WTC11 (cell line): ENCODE data around the gene CBY3. TPM values are rescaled to one million over a fixed set of nuclear protein-coding genes. Genes with fewer than 3 reads are reported as not detected.
"Not testable (repeated sequence)": the region's sequence is repeated elsewhere in the genome, so short reads cannot be mapped to it uniquely, and the experiment has no call there.

Source experiments
- ATAC-seq: fragments of 200-7000 bp; cut with Tn5 transposase; 2 replicates; pipeline ENCODE4 v1.10.0; 2021; ENCODE audit warnings: mild to moderate bottlenecking, moderate library complexity
- CTCF ChIA-PET: fragments of 300-600 bp; sonication (Branson Sonifier 250); formaldehyde crosslinking; loops from one replicate; lab custom pipeline; 2021; ENCODE audit warnings: antibody characterized with exemption; lab: Charles Lee
- POLR2A ChIA-PET: fragments of 350-600 bp; sonication (Branson Sonifier 250); formaldehyde crosslinking; loops from one replicate; lab custom pipeline; 2021; ENCODE audit warnings: antibody characterized with exemption; lab: Charles Lee
- DNase-seq: peaks from one replicate; pipeline ENCODE4 v3.0.0; 2021; ENCODE audit warnings: low spot score
- H3K27ac Mint-ChIP-seq: 2 replicates; pipeline ENCODE4 v1.8.0; 2021; ENCODE audit warnings: mixed read lengths
- H3K27me3 Mint-ChIP-seq: 2 replicates; pipeline ENCODE4 v1.8.0; 2021; ENCODE audit warnings: low read depth, mild to moderate bottlenecking, moderate library complexity, mixed read lengths
- H3K36me3 Mint-ChIP-seq: 2 replicates; pipeline ENCODE4 v1.8.0; 2021; ENCODE audit warnings: mixed read lengths
- H3K4me1 Mint-ChIP-seq: 2 replicates; pipeline ENCODE4 v1.8.0; 2022; ENCODE audit warnings: mixed read lengths
- H3K4me3 Mint-ChIP-seq: 2 replicates; pipeline ENCODE4 v1.8.0; 2021; ENCODE audit warnings: mild to moderate bottlenecking, moderate library complexity, mixed read lengths
- H3K9me3 Mint-ChIP-seq: 2 replicates; pipeline ENCODE4 v1.8.0; 2021; ENCODE audit warnings: mixed read lengths
- HMGA2 ChIP-seq: fragments of 250-450 bp; sonication (Bioruptor Pico); IDR thresholded peaks from 2 replicates; pipeline ENCODE4 v1.4.0; 2021; ENCODE audit warnings: mild to moderate bottlenecking, moderate library complexity
- total RNA-seq: library from RNA; stranded (reverse); gene quantifications from 3 replicates; pipeline ENCODE4 v1.2.3, GENCODE V29; 2021

CBY3 gene
- total RNA-seq, 1 experiment from 2014 or later, result 0.37 TPM

DNA sequence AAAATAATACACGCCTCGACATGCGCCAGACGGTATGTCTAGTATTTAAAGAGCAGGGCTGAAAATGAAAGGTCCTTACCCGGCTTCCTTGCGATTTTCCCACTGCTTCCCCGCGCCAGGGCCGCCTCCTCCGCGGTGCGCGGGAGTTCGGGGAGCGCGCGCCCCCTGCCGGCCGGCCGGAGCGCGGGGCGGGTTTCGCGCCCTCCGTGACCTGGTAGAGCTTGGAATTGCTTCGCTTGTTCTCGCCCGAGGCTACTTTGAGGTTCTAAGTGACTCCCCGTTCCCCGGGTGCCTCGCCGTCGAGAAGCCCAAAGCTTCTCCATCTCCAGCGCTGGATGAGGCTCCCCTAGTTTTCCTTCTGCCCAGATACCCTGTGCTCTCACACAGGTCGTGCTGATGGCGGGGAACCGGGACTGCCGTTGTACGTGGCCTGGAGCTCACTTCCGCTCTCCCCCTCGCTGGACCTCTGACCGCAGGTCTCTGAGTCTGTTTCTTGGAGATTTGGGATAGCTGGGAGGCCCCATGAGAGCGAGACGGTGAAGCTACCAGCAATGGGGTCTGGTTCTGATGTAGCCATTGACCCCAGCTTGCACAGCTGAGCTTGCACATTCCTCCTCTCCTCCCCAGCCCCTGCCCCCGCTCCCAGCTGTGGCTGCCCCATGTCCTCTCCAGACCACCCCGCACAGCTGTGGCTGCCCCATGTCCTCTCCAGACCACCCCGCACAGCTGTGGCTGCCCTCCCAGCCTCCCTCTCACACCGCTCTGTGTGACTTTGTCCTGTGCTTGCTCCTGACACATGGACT, 46.3 kb downstream of the CBY3 start:
- H3K4me1 Mint-ChIP-seq, POLR2A ChIA-PET, H3K27ac Mint-ChIP-seq, H3K9me3 Mint-ChIP-seq, H3K36me3 Mint-ChIP-seq, H3K27me3 Mint-ChIP-seq, CTCF ChIA-PET, DNase-seq, H3K4me3 Mint-ChIP-seq: not testable (repeated sequence)
- ATAC-seq, result peak; percentile 88

DNA sequence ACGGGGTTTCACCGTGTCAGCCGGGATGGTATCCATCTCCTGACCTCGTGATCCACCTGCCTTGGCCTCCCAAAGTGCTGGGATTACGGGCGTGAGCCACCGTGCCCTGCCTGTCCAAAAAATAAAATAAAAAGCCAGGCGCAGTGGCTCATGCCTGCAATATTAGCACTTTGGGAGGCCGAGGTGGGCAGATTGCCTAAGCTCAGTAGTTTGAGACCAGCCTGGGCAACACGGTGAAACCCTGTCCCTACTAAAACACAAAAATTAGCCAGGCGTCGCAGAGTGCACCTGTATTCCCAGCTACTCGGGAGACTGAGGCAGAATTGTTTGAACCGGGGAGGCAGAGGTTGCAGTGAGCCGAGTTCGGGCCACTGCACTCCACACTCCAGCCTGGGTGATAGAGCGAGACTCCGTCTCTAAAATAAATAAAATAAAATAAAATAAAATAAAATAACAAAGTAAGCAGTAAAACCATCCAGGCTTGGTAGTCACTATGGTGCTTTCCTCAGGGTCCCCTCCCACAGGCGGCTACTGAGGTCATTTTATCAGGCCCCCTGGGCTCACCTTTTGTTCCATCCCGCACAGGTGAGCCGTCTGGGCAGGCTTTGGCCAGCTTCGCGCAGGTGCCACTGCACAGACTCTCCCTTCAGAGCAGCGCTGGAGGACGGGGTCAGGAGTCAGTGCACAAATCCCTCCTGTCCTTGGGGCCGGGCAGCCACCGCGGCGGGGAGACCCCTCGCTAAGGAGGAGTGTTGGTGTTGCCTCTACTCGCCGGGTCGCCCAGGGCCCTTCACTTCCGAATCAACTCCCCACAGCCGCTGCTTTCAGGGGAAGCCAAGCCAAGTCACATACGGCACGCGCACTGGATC, 47.1 kb downstream of the CBY3 start:
- H3K4me1 Mint-ChIP-seq, H3K27ac Mint-ChIP-seq, H3K9me3 Mint-ChIP-seq, DNase-seq, H3K36me3 Mint-ChIP-seq, H3K27me3 Mint-ChIP-seq: not testable (repeated sequence)
- CTCF ChIA-PET, result interaction anchor here (0.7 to 1.0 kb wide), 4 partner anchors 14 to 99 kb away, joined by 3 to 4 read pairs (median 4); partner anchors contain the start of gene MAML1
- peak; percentile 64; the same call in 1 of the 2 replicates for TF ChIP-seq HMGA2 (CRISPR knock-in tag)
- ATAC-seq, result peak; percentile 58
- peak overlapping the region; percentile 51 for H3K4me3 Mint-ChIP-seq
- POLR2A ChIA-PET, result interaction anchor here (2.6 kb wide), 1 partner anchor 10 kb away, joined by 10 read pairs; the partner anchor contains the start of gene HNRNPH1

Other genes with a start within 250 kb of the CBY3 start
- gene RUFY1, start 130.5 kb downstream of the CBY3 start, total RNA-seq, result 32.3 to 34.0 TPM (median 32.7 TPM) in 3 replicates
- gene HNRNPH1, start 57.4 kb downstream of the CBY3 start, total RNA-seq, result 671 to 865 TPM (median 709 TPM) in 3 replicates
- gene CANX, start 17.9 kb upstream of the CBY3 start, total RNA-seq, result 493 to 611 TPM (median 500 TPM) in 3 replicates
- gene MAML1, start 51.8 kb upstream of the CBY3 start, total RNA-seq, result 40.5 to 42.2 TPM (median 42.2 TPM) in 3 replicates
- 2.6 to 4.5 TPM (median 3.0 TPM) in 3 replicates for gene LTC4S, start 113.0 kb upstream of the CBY3 start, total RNA-seq
- 127 to 151 TPM (median 135 TPM) in 3 replicates for gene MGAT4B, start 125.8 kb upstream of the CBY3 start, total RNA-seq
- gene SQSTM1, start 139.9 kb upstream of the CBY3 start, total RNA-seq, result 78.5 to 95.2 TPM (median 86.5 TPM) in 3 replicates
- gene MRNIP, start 177.8 kb upstream of the CBY3 start, total RNA-seq, result 35.2 to 42.0 TPM (median 36.7 TPM) in 3 replicates
- gene TBC1D9B, start 226.9 kb upstream of the CBY3 start, total RNA-seq, result 64.9 to 70.9 TPM (median 69.0 TPM) in 3 replicates